Large intestine (tissue), 3 donors: ENCODE results near the gene KRT80. TPM values are rescaled to one million over a fixed set of nuclear protein-coding genes. Genes with fewer than 3 reads are reported as not detected.

Experiments used
- DNase-seq, 2 donors: peaks; one replicate each; pipeline versions ENCODE4 v3.0.0 to v3.0.0-alpha.2; 2013
- H3K27ac ChIP-seq: one replicate; pipeline ENCODE4 v1.5.1; 2013; ENCODE audit warnings: low read length
- H3K27me3 ChIP-seq: 2 replicates; pipeline ENCODE4 v1.6.1; 2013; ENCODE audit warnings: low read length; ENCODE audit not compliant: control insufficient read depth, insufficient read depth
- H3K36me3 ChIP-seq: 2 replicates; pipeline ENCODE4 v1.6.1; 2013; ENCODE audit warnings: low read length; ENCODE audit not compliant: control insufficient read depth, insufficient read depth
- H3K4me1 ChIP-seq: one replicate; pipeline ENCODE4 v1.6.1; 2013; ENCODE audit warnings: low read length; ENCODE audit not compliant: control insufficient read depth, insufficient read depth
- H3K4me3 ChIP-seq: one replicate; pipeline ENCODE4 v1.5.1; 2013; ENCODE audit warnings: low read length
- H3K9me3 ChIP-seq: one replicate; pipeline ENCODE4 v1.6.1; 2013; ENCODE audit warnings: mild to moderate bottlenecking, low read depth, low read length, moderate library complexity; ENCODE audit not compliant: control insufficient read depth
- WGBS: methylation state at CpG from one replicate; pipeline ENCODE4 v1.1.5; 2013; ENCODE audit warnings: low lambda C conversion rate; ENCODE audit not compliant: insufficient coverage; 5-methylcytosine and 5-hydroxymethylcytosine counted together
- polyA plus RNA-seq: library from polyadenylated mRNA; unstranded; fragments of 120-200 nt; gene quantifications from one replicate; pipeline ENCODE4 v1.2.1, GENCODE V29; 2013

The KRT80 gene
- polyA plus RNA-seq, 1 donor: 0.45 TPM

GRCh38 chr12:52204095-52204930, 12.5 kb upstream of the KRT80 start:
- Histone ChIP-seq H3K27me3 (peaks cover 1% of the 10 kb centered on the region), H3K36me3 (no peaks in the 10 kb centered on the region), H3K27ac (no peak overlapping the region), H3K4me3 (no peak overlapping the region), H3K9me3 (no peaks in the 10 kb centered on the region), H3K4me1 (peaks cover 37% of the 10 kb centered on the region)
- no peak for DNase-seq
- no CpG with 5 or more reads among the region's 18 CpGs for WGBS

GRCh38 chr12:52203079-52203921, 11.5 kb upstream of the KRT80 start:
- Histone ChIP-seq H3K36me3 (no peaks in the 10 kb centered on the region), H3K4me1 (peaks cover 37% of the 10 kb centered on the region), H3K27me3 (no peaks in the 10 kb centered on the region), H3K27ac (no peak overlapping the region), H3K9me3 (no peaks in the 10 kb centered on the region), H3K4me3 (no peak overlapping the region)
- peak; percentile 86 to 91 for DNase-seq
- WGBS: no CpG with 5 or more reads among the region's 19 CpGs

- H3K4me3 ChIP-seq: no peak overlapping the region
- WGBS: no CpG with 5 or more reads among the region's 18 CpGs
- H3K4me1 ChIP-seq: peaks cover 33% of the 10 kb centered on the region
- H3K36me3 ChIP-seq: no peaks in the 10 kb centered on the region
- H3K27me3 ChIP-seq: no peaks in the 10 kb centered on the region
- no peak for DNase-seq
- H3K9me3 ChIP-seq: no peaks in the 10 kb centered on the region
- no peak overlapping the region for H3K27ac ChIP-seq
Measured at GRCh38 chr12:52202361-52203078, 10.7 kb upstream of the KRT80 start.

GRCh38 chr12:52201451-52201839, 9.6 kb upstream of the KRT80 start:
- no peak for DNase-seq
- no CpG with 5 or more reads among the region's 3 CpGs for WGBS
- Histone ChIP-seq H3K27me3 (no peaks in the 10 kb centered on the region), H3K9me3 (no peaks in the 10 kb centered on the region), H3K4me1 (peaks cover 26% of the 10 kb centered on the region), H3K27ac (no peak overlapping the region), H3K36me3 (no peaks in the 10 kb centered on the region), H3K4me3 (no peak overlapping the region)

GRCh38 chr12:52200781-52201450, 9.1 kb upstream of the KRT80 start:
- DNase-seq: no peak

GRCh38 chr12:52200086-52200780, 8.4 kb upstream of the KRT80 start:
- Histone ChIP-seq H3K36me3 (no peaks in the 10 kb centered on the region), H3K27ac (no peak overlapping the region), H3K4me3 (no peak overlapping the region), H3K27me3 (no peaks in the 10 kb centered on the region), H3K4me1 (peaks cover 16% of the 10 kb centered on the region), H3K9me3 (no peaks in the 10 kb centered on the region)
- no peak for DNase-seq
- WGBS: no CpG with 5 or more reads among the region's 13 CpGs

More at GRCh38 chr12:52200781-52201450, 9.1 kb upstream of the KRT80 start:
- no CpG with 5 or more reads among the region's 15 CpGs for WGBS
- Histone ChIP-seq H3K4me3 (no peak overlapping the region), H3K27ac (no peak overlapping the region), H3K27me3 (no peaks in the 10 kb centered on the region), H3K36me3 (no peaks in the 10 kb centered on the region), H3K4me1 (peaks cover 22% of the 10 kb centered on the region), H3K9me3 (no peaks in the 10 kb centered on the region)

DNA sequence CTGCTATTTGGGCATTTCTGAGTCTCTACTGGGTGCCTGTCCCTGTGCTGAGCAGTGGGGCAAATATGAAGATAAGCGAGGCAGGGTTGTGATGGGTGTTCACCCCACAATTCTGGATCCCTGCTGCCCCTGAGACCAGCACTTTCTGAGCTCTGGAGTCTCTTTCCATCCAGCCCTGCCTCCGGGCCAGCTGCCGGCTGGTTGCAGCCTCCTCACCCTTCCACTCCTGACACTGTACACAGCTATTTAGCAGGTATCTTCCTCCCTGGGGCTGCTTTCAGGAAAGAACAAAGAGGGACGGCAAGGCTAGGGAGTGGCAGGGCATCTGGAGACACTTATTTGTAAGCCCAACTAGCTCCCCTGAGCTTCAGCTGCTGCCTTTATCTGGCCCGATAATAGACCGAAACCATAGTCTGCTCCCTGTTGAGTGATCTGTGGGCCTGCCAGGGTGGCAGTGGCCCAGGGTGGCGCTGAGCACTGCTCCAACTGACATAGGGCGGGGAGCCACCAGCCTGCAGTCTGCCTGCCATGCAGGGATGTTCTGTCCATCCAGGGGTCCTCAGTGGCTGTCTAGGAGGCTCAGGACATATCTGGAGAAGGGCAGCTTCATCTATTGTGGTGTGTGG, 7.6 kb upstream of the KRT80 start:
- no CpG with 5 or more reads among the region's 8 CpGs for WGBS
- no peak for DNase-seq
- H3K4me1 ChIP-seq: peaks cover 11% of the 10 kb centered on the region
- no peaks in the 10 kb centered on the region for H3K27me3 ChIP-seq
- no peaks in the 10 kb centered on the region for H3K36me3 ChIP-seq
- no peak overlapping the region for H3K4me3 ChIP-seq
- no peaks in the 10 kb centered on the region for H3K9me3 ChIP-seq
- H3K27ac ChIP-seq: no peak overlapping the region

- DNase-seq: no peak
- Histone ChIP-seq H3K27ac (no peak overlapping the region), H3K27me3 (no peaks in the 10 kb centered on the region), H3K9me3 (no peaks in the 10 kb centered on the region), H3K36me3 (no peaks in the 10 kb centered on the region), H3K4me3 (no peak overlapping the region), H3K4me1 (peaks cover 9% of the 10 kb centered on the region)
- WGBS: no CpG with 5 or more reads among the region's 5 CpGs
Measured at GRCh38 chr12:52198454-52199215, 6.8 kb upstream of the KRT80 start.
